Neural cell (in vitro differentiated cells): ENCODE measurements around the gene KLHL9.
"Not testable (repeated sequence)": the region's sequence is repeated elsewhere in the genome, so short reads cannot be mapped to it uniquely, and the experiment has no call there.

Source experiments
- EP300 ChIP-seq: fragments of 450-650 bp; conservative IDR thresholded peaks from 2 replicates; pipeline ENCODE4 v1.6.1; 2014; ENCODE audit warnings: antibody characterized with exemption, mild to moderate bottlenecking, moderate library complexity; ENCODE audit not compliant: poor library complexity, severe bottlenecking
- EZH2 ChIP-seq: fragments of 200-600, 300-800 bp; shearing (Covaris generic), sonication (generic); IDR thresholded peaks from 2 replicates; pipeline ENCODE4 v1.6.1; 2014; ENCODE audit warnings: antibody characterized with exemption, low read length, borderline replicate concordance, mild to moderate bottlenecking; ENCODE audit not compliant: insufficient read depth, poor library complexity, severe bottlenecking
- MXI1 ChIP-seq: fragments of 450-650 bp; conservative IDR thresholded peaks from 2 replicates; pipeline ENCODE4 v1.6.1; 2014; ENCODE audit warnings: antibody characterized with exemption, mild to moderate bottlenecking; ENCODE audit not compliant: poor library complexity, severe bottlenecking
- POLR2AphosphoS5 ChIP-seq: IDR thresholded peaks from 2 replicates; pipeline ENCODE4 v1.6.1; 2012
- SMC3 ChIP-seq: fragments of 450-650 bp; conservative IDR thresholded peaks from 2 replicates; pipeline ENCODE4 v1.6.1; 2014; ENCODE audit warnings: antibody characterized with exemption, mild to moderate bottlenecking, moderate library complexity; ENCODE audit not compliant: poor library complexity
- TF ChIP-seq, protein P1 (sequence below): fragments of 450-650 bp; IDR thresholded peaks from 2 replicates; pipeline ENCODE4 v1.5.1; 2014; ENCODE audit warnings: antibody characterized with exemption, mild to moderate bottlenecking, moderate library complexity; ENCODE audit not compliant: poor library complexity, severe bottlenecking
- TF ChIP-seq, protein P2 (sequence below): IDR thresholded peaks from 2 replicates; pipeline ENCODE4 v1.6.1; 2012; ENCODE audit warnings: borderline replicate concordance

DNA sequence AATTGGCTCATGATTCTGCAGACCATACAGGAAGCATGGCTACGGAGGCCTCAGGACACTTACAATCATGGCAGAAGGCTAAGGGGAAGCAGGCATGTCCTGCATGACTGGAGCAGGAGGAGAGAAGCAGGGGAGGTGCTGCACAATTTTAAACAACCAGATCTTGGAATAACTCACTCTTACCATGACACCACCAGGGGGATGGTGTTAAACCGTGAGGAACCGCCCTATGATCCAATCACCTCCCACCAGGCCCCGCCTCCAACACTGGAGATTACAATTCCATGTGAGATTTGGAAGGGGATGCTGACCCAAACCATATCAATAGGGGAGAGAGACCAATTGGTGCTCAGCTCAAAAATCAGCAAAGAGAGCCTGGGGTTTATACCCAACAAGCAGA is 36.3 kb upstream of the KLHL9 start:
- not testable (repeated sequence) for TF ChIP-seq SMC3, EZH2, POLR2AphosphoS5, MXI1, EP300
- TF ChIP-seq, protein P1, sequence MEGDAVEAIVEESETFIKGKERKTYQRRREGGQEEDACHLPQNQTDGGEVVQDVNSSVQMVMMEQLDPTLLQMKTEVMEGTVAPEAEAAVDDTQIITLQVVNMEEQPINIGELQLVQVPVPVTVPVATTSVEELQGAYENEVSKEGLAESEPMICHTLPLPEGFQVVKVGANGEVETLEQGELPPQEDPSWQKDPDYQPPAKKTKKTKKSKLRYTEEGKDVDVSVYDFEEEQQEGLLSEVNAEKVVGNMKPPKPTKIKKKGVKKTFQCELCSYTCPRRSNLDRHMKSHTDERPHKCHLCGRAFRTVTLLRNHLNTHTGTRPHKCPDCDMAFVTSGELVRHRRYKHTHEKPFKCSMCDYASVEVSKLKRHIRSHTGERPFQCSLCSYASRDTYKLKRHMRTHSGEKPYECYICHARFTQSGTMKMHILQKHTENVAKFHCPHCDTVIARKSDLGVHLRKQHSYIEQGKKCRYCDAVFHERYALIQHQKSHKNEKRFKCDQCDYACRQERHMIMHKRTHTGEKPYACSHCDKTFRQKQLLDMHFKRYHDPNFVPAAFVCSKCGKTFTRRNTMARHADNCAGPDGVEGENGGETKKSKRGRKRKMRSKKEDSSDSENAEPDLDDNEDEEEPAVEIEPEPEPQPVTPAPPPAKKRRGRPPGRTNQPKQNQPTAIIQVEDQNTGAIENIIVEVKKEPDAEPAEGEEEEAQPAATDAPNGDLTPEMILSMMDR = not testable (repeated sequence)
- TF ChIP-seq, protein P2, sequence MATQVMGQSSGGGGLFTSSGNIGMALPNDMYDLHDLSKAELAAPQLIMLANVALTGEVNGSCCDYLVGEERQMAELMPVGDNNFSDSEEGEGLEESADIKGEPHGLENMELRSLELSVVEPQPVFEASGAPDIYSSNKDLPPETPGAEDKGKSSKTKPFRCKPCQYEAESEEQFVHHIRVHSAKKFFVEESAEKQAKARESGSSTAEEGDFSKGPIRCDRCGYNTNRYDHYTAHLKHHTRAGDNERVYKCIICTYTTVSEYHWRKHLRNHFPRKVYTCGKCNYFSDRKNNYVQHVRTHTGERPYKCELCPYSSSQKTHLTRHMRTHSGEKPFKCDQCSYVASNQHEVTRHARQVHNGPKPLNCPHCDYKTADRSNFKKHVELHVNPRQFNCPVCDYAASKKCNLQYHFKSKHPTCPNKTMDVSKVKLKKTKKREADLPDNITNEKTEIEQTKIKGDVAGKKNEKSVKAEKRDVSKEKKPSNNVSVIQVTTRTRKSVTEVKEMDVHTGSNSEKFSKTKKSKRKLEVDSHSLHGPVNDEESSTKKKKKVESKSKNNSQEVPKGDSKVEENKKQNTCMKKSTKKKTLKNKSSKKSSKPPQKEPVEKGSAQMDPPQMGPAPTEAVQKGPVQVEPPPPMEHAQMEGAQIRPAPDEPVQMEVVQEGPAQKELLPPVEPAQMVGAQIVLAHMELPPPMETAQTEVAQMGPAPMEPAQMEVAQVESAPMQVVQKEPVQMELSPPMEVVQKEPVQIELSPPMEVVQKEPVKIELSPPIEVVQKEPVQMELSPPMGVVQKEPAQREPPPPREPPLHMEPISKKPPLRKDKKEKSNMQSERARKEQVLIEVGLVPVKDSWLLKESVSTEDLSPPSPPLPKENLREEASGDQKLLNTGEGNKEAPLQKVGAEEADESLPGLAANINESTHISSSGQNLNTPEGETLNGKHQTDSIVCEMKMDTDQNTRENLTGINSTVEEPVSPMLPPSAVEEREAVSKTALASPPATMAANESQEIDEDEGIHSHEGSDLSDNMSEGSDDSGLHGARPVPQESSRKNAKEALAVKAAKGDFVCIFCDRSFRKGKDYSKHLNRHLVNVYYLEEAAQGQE = not testable (repeated sequence)
